RPMI8226 (cell line): ENCODE measurements around the gene HS3ST6.
A peak's percentile ranks its signal among the peaks of the same experiment; 100 is the strongest.
"Not testable (repeated sequence)": the region's sequence is repeated elsewhere in the genome, so short reads cannot be mapped to it uniquely, and the experiment has no call there.

Experiments used
- DNase-seq: peaks from one replicate; pipeline ENCODE4 v3.0.0-alpha.2; 2015

HS3ST6 gene

GRCh38 chr16:1946495-1947368 is 28.5 kb upstream of the HS3ST6 start:
- DNase-seq: no peak

- DNase-seq: no peak
These were observed 27.6 kb upstream of the HS3ST6 start for GRCh38 chr16:1945559-1946391.

- no peak for DNase-seq
These were observed 26.5 kb upstream of the HS3ST6 start for GRCh38 chr16:1944612-1945199.

- peak; percentile 100 for DNase-seq
These were observed 24.9 kb upstream of the HS3ST6 start, which contains the start of gene MSRB1 for GRCh38 chr16:1942810-1943726. Gene MSRB1 (minus strand): TSS chr16:1943199. CDS start chr16:1943156, 43 bp downstream.

GRCh38 chr16:1942047-1942809 is 24.0 kb upstream of the HS3ST6 start:
- DNase-seq: peak; percentile 81

GRCh38 chr16:1941162-1942046 is 23.2 kb upstream of the HS3ST6 start:
- DNase-seq: no peak

- DNase-seq: no peak
These were observed 22.3 kb upstream of the HS3ST6 start for GRCh38 chr16:1940273-1941161.

- DNase-seq: not testable (repeated sequence)
These were observed 21.6 kb upstream of the HS3ST6 start for GRCh38 chr16:1939833-1940232.

GRCh38 chr16:1938910-1939309 is 20.7 kb upstream of the HS3ST6 start:
- no peak for DNase-seq

- DNase-seq: no peak
These were observed 20.1 kb upstream of the HS3ST6 start for GRCh38 chr16:1938316-1938715.

GRCh38 chr16:1936945-1937479 is 18.8 kb upstream of the HS3ST6 start:
- no peak for DNase-seq

- no peak for DNase-seq
These were observed 15.0 kb upstream of the HS3ST6 start for GRCh38 chr16:1933097-1933661.

GRCh38 chr16:1932050-1933028 is 14.1 kb upstream of the HS3ST6 start:
- DNase-seq: peak; percentile 69

- DNase-seq: no peak
These were observed 12.1 kb upstream of the HS3ST6 start for GRCh38 chr16:1930338-1930720.

- peak; percentile 94 for DNase-seq
These were observed 11.5 kb upstream of the HS3ST6 start for GRCh38 chr16:1929578-1930337.

- peak; percentile 43 for DNase-seq
These were observed 10.9 kb upstream of the HS3ST6 start for GRCh38 chr16:1929105-1929504.

- no peak for DNase-seq
These were observed 8.1 kb upstream of the HS3ST6 start for GRCh38 chr16:1926271-1926670.
